KOPT-K1 (cell line): ENCODE measurements around the gene ALDOA.

Experiments
- H3K27ac ChIP-seq: fragments of 200-600 bp; sonication (generic); 2 replicates; pipeline ENCODE4 v1.5.1; 2016; ENCODE audit warnings: antibody characterized with exemption, mild to moderate bottlenecking, low read depth, low read length; ENCODE audit not compliant: poor library complexity, severe bottlenecking
- H3K36me3 ChIP-seq: fragments of 200-600 bp; sonication (generic); 2 replicates; pipeline ENCODE4 v1.5.1; 2017; ENCODE audit warnings: antibody characterized with exemption, mild to moderate bottlenecking, low read length, moderate library complexity; ENCODE audit not compliant: insufficient read depth
- H3K9me3 ChIP-seq: fragments of 200-600 bp; sonication (generic); 2 replicates; pipeline ENCODE4 v1.5.1; 2017; ENCODE audit warnings: antibody characterized with exemption, low read length, mild to moderate bottlenecking; ENCODE audit not compliant: insufficient read depth, poor library complexity, severe bottlenecking

ALDOA gene

GRCh38 chr16:30060346-30060745 lies 5.2 kb upstream of the ALDOA start:
- no peak overlapping the region for H3K27ac ChIP-seq
- H3K36me3 ChIP-seq, result no peaks in the 10 kb centered on the region
- H3K9me3 ChIP-seq, result no peaks in the 10 kb centered on the region

- Histone ChIP-seq H3K9me3 (no peaks in the 10 kb centered on the region), H3K27ac (no peak overlapping the region), H3K36me3 (no peaks in the 10 kb centered on the region)
These were observed 4.6 kb upstream of the ALDOA start for GRCh38 chr16:30060836-30061554.

GRCh38 chr16:30063278-30063892 lies 2.2 kb upstream of the ALDOA start:
- H3K9me3 ChIP-seq, result no peaks in the 10 kb centered on the region
- peak overlapping the region; percentile 97 for H3K27ac ChIP-seq
- H3K36me3 ChIP-seq, result peaks cover 23% of the 10 kb centered on the region

- Histone ChIP-seq H3K9me3 (no peaks in the 10 kb centered on the region), H3K27ac (peak overlapping the region; percentile 97), H3K36me3 (peaks cover 30% of the 10 kb centered on the region)
These were observed 1.4 kb upstream of the ALDOA start for GRCh38 chr16:30063893-30064728.

GRCh38 chr16:30064729-30065101 lies 845 bp upstream of the ALDOA start:
- H3K27ac ChIP-seq, result peak overlapping the region; percentile 97
- no peaks in the 10 kb centered on the region for H3K9me3 ChIP-seq
- H3K36me3 ChIP-seq, result peaks cover 36% of the 10 kb centered on the region

GRCh38 chr16:30065943-30066760 lies 592 bp downstream of the ALDOA start:
- Histone ChIP-seq H3K27ac (peak overlapping the region; percentile 97), H3K9me3 (no peaks in the 10 kb centered on the region), H3K36me3 (peaks cover 51% of the 10 kb centered on the region)

- peak overlapping the region; percentile 97 for H3K27ac ChIP-seq
- H3K36me3 ChIP-seq, result peaks cover 59% of the 10 kb centered on the region
- H3K9me3 ChIP-seq, result no peaks in the 10 kb centered on the region
These were observed 1.4 kb downstream of the ALDOA start for GRCh38 chr16:30066761-30067583.

- Histone ChIP-seq H3K9me3 (no peaks in the 10 kb centered on the region), H3K27ac (peak overlapping the region; percentile 97)
These were observed 2.0 kb downstream of the ALDOA start for GRCh38 chr16:30067584-30067916.

GRCh38 chr16:30068333-30068732 lies 2.8 kb downstream of the ALDOA start:
- no peak overlapping the region for H3K27ac ChIP-seq
- no peaks in the 10 kb centered on the region for H3K9me3 ChIP-seq
- H3K36me3 ChIP-seq, result peaks cover 72% of the 10 kb centered on the region

More at GRCh38 chr16:30067584-30067916, 2.0 kb downstream of the ALDOA start:
- H3K36me3 ChIP-seq, result peaks cover 65% of the 10 kb centered on the region

GRCh38 chr16:30068750-30069610 lies 3.4 kb downstream of the ALDOA start:
- Histone ChIP-seq H3K36me3 (peaks cover 78% of the 10 kb centered on the region), H3K27ac (no peak overlapping the region), H3K9me3 (no peaks in the 10 kb centered on the region)

GRCh38 chr16:30069611-30070462 lies 4.3 kb downstream of the ALDOA start:
- Histone ChIP-seq H3K36me3 (peaks cover 79% of the 10 kb centered on the region), H3K27ac (no peak overlapping the region)

GRCh38 chr16:30070490-30070889 lies 4.9 kb downstream of the ALDOA start:
- H3K36me3 ChIP-seq, result peaks cover 79% of the 10 kb centered on the region
- no peak overlapping the region for H3K27ac ChIP-seq
- no peaks in the 10 kb centered on the region for H3K9me3 ChIP-seq

More at GRCh38 chr16:30069611-30070462, 4.3 kb downstream of the ALDOA start:
- no peaks in the 10 kb centered on the region for H3K9me3 ChIP-seq
